Activated CD4-positive, alpha-beta T cell treated with anti-CD3 and anti-CD28 coated beads for 48 hours (primary cell): Measurements from ENCODE around the gene AMBRA1.
"Not testable (repeated sequence)": the region's sequence is repeated elsewhere in the genome, so short reads cannot be mapped to it uniquely, and the experiment has no call there.

Experiments used
- DNase-seq: peaks from one replicate; pipeline ENCODE4 v3.0.0-alpha.2; 2020

Gene AMBRA1

DNA sequence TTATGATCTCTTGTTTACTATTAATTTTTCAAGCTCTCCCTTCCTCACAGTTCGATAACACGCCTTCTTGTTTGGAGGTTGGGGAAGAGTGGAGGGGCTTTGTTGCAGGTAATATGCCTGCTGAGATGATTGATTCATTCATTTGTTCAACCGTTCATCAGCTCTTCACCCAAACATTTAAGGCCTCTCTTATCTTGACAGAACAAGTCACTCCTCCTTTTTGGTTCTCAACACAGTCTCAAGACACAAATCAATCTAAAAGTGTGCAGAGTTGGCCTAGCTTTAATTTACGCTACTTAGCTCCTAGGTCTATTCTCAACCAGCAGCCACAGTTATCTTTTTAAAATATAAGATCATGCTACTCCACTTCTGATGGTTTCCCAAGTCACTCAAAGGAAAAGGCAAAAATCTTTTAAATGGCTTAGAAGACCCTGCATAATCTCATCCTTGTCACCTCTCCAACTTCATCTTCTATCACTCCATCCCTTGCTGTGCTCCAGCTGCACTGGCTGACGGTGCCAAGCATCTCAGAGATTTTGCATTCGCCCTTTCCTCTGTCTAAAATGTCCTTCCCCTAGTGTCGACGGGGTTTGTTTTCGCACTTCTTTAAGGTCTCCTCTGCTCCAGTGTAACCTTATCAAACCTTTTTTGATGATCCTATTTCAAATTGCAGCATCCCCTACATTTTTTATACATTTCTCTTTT, 60.3 kb downstream of the AMBRA1 start:
- DNase-seq = no peak

- DNase-seq = no peak
These were observed 63.8 kb downstream of the AMBRA1 start for GRCh38 chr11:46529928-46530574.

DNA sequence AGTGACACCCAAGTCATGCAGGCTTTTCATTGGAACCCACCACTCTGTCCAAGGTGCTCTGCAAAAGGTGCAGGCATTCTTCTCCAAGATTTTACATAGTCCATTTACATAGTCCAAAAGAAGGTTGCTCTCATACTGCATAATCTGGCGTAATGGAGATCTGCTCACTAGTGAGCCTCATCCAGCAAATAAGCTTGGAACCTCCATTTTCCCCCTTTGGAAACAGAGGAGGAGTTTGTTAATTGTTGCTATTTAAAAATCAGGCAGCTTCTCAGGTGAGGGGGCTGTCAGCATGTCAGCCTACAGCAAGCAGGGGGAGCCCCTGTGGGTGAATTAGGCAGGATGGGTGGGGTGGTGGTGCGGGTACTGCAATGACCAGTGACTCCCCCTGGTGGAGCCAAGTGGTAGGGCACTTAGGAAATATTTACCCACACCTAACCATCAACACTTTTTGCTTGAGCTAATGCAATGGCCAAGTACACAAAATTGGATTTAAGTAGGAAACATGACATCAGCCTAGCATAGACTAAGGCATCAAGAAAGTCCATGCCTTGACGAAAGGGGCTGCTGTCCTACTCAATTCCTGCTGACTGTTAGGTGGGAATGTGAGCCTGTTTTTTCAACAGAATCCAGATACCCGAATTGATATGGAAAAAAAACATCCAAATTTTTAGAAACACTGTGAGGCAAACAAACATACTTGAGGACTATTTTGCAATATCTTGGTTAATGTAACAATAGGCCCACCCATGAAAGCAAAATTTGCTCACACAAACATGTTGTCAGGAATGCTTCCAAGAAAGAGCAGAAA, 64.5 kb downstream of the AMBRA1 start:
- peak; percentile 86 for DNase-seq

GRCh38 chr11:46528445-46529094, 65.3 kb downstream of the AMBRA1 start:
- DNase-seq = peak; percentile 39

GRCh38 chr11:46527591-46528130, 66.2 kb downstream of the AMBRA1 start:
- no peak for DNase-seq

GRCh38 chr11:46526216-46527215, 67.3 kb downstream of the AMBRA1 start:
- no peak for DNase-seq

- no peak for DNase-seq
These were observed 69.5 kb downstream of the AMBRA1 start for GRCh38 chr11:46524201-46524770.

DNA sequence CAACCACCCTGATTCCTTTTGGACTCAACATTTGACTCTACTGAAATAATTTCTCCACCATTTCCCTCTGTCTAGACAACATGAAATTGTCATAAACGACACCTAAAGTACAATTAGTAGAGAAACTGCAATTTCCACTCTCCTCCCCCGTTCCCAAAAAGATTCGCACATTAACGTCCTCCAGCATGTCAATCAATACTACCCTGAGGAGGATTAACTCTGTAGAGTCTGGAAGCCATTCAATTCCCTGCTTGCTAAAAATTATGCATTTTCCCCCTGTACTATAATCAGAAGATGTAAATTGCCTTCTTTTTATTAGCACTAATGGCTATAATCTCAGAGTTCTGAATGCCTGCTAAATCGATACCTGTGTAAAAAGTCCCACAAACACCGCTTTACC, 70.5 kb downstream of the AMBRA1 start:
- no peak for DNase-seq

DNA sequence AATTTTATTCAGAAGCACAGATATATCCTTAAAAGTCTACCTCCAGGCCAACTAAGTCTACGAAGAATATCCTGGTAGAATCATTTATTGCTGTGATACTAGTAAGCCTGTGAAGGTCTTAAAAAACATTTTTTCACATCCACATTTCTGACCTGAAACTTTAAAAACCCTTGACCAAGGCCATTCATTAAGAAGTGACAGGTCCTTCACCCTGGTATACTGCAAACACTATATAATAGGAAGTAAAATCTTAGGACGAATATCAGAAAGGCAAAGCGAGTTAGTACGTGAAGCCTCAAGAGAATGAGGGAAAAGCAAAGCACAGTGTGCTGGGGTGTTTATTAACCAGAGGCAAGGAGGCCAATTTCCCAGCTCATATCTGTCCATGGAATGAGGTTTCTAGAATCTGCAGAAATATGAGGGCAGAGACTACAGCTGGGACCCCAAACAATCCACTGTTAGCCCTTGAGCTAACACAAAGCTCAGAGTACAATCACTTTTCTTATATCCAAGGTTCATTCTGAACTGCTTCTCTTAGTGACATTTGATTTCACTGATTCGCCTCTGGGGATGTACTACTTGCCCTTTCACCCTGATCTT, 71.0 kb downstream of the AMBRA1 start:
- DNase-seq = no peak

- no peak for DNase-seq
These were observed 71.7 kb downstream of the AMBRA1 start for GRCh38 chr11:46521961-46522681.

DNA sequence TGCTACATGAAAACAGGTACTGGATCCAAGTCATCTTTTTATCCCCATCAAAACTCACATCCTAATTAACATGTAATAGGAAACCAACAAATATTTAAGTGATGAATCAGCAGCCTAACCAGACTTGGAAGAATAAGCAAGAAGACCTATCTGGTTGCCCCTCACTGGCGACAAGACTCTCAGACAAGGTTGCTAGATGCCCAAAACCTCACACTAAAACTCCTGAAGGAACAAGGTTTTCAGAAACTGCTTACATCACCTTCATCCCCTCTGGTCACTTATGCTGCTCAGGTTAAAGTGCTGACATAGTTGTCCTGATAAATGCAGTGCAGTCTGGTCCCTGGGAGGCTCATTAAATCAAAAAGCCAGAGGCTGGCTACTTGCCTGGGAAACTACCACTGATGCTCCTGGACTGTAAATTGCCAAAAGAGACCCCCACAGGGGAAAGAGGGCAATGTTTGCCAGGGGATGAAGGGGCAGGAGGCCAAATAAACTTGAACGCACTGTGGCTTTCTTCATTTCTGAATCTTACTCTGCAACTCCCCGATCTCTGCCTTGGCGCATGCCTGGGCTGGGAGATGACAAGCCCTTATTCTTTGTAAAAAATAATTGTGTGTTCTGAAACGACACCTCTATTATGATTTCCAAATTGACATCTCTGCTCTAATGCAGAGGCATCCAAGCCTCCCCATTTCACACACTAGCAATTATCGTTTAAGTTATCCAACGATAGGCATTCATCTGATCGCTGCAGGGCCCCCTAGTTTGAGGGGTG, 72.7 kb downstream of the AMBRA1 start:
- DNase-seq = no peak

GRCh38 chr11:46519351-46519750, 74.5 kb downstream of the AMBRA1 start:
- no peak for DNase-seq

- not testable (repeated sequence) for DNase-seq
These were observed 74.9 kb downstream of the AMBRA1 start for GRCh38 chr11:46518928-46519327.

GRCh38 chr11:46514370-46514769, 79.5 kb downstream of the AMBRA1 start:
- DNase-seq = no peak

- DNase-seq = no peak
These were observed 79.9 kb downstream of the AMBRA1 start for GRCh38 chr11:46513934-46514342.

- DNase-seq = no peak
These were observed 81.5 kb downstream of the AMBRA1 start for GRCh38 chr11:46512261-46512881.

DNA sequence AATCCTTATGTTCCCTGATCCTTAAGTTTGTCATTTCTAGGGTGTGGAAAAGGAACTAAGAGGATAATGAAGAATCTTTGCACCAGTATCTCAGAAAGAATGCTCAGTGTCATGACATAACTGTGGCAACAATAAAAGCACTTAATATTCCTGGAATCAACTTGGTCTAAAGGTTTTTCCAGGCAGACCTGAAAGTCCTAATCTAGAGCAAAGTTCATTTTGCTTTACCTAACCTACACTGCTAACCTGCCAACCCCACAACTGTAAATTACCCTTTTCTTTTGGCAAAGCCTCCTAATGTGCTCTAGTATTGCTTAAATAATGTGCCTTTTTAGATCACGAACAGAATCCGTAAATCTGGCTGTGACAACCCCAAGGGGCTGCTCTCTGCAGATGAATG, 82.5 kb downstream of the AMBRA1 start:
- no peak for DNase-seq

DNA sequence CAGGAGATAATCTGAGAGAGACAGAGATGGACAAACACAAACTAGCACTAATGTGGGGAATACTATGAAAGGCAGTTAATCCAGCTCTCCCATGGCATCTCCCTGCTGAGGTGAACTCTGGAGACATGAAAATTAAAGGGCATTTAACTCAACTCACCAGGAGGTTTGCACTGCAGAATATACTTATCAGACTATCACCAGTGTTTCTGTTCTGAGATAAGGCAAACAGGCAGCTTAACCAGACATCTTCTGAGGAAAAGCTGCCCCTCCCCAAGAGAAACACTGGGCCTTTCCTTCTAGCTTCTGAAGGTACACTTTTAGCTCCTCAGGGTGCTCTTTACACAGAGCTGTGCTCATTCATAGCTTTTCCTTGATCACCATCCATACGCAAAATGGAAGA, 85.5 kb downstream of the AMBRA1 start:
- DNase-seq = no peak

- no peak for DNase-seq
These were observed 87.4 kb downstream of the AMBRA1 start for GRCh38 chr11:46506483-46506791.
